ENCODE results near the gene CRYL1. TPM values are rescaled to one million over a fixed set of nuclear protein-coding genes. Genes with fewer than 3 reads are reported as not detected.

CRYL1 gene
- total RNA-seq, 1 experiment from 2014 or later = 6.7 TPM

GRCh38 chr13:20525144-20525600, 485 bp downstream of the CRYL1 start:
- H3K27ac Mint-ChIP-seq (ENCODE audit: unreplicated experiment) = no peak overlapping the region
- ChIA-PET POLR2A (interaction anchor here (0.6 to 0.7 kb wide), 4 partner anchors 10 to 249 kb away, joined by 3 to 6 read pairs (median 4); partner anchors contain the start of gene EEF1AKMT1), CTCF (interaction anchor here (0.6 to 0.7 kb wide), 3 partner anchors 11 to 376 kb away, joined by 3 to 7 read pairs (median 3); no protein-coding TSS in a partner anchor)
- peaks cover 4% of the 10 kb centered on the region for H3K27me3 Mint-ChIP-seq (ENCODE audit: insufficient read depth, unreplicated experiment)
- H3K9me3 Mint-ChIP-seq (ENCODE audit: unreplicated experiment) = no peaks in the 10 kb centered on the region
- TF ChIP-seq CTCF (IDR thresholded peaks at IDR 0.05; ENCODE audit: insufficient read depth in 1 of 2, low read depth in 1 of 2, low read length in 1 of 2, severe bottlenecking in 1 of 2, unreplicated experiment in 1 of 2) = no peak
- Histone ChIP-seq H3K4me1 (no peaks in the 10 kb centered on the region), H3K9me3 (no peaks in the 10 kb centered on the region), H3K27me3 (replicated peaks; ENCODE audit: control insufficient read depth, insufficient read depth, low read length) (no peaks in the 10 kb centered on the region), H3K36me3 (ENCODE audit: control insufficient read depth, insufficient read depth, low read length) (no peaks in the 10 kb centered on the region), H3K4me3 (ENCODE audit: low read depth, low read length) (peak overlapping the region; percentile 95)
- H3K4me1 Mint-ChIP-seq (ENCODE audit: low read depth, unreplicated experiment) = peaks cover 7% of the 10 kb centered on the region
- H3K4me3 Mint-ChIP-seq (ENCODE audit: unreplicated experiment) = peak overlapping the region; percentile 68
- no peaks in the 10 kb centered on the region for H3K36me3 Mint-ChIP-seq (ENCODE audit: insufficient read depth, unreplicated experiment)
- intact Hi-C loops (cut with micrococcal nuclease; ENCODE audit: unreplicated experiment) = no loop called here
- peak in 1 of 2 experiments; percentile 13 for DNase-seq
- BruUV-seq (replicated peaks) = TSS peak; percentile 33

- Histone ChIP-seq H3K4me3 (ENCODE audit: low read depth, low read length) (no peak overlapping the region), H3K36me3 (ENCODE audit: control insufficient read depth, insufficient read depth, low read length) (no peaks in the 10 kb centered on the region), H3K27me3 (replicated peaks; ENCODE audit: control insufficient read depth, insufficient read depth, low read length) (no peaks in the 10 kb centered on the region), H3K4me1 (no peaks in the 10 kb centered on the region), H3K9me3 (no peaks in the 10 kb centered on the region)
- intact Hi-C loops (cut with micrococcal nuclease; ENCODE audit: unreplicated experiment) = no loop called here
- Mint-ChIP-seq H3K27me3 (ENCODE audit: insufficient read depth, unreplicated experiment) (no peaks in the 10 kb centered on the region), H3K9me3 (ENCODE audit: unreplicated experiment) (no peaks in the 10 kb centered on the region), H3K4me1 (ENCODE audit: low read depth, unreplicated experiment) (peaks cover 6% of the 10 kb centered on the region), H3K4me3 (ENCODE audit: unreplicated experiment) (no peak overlapping the region), H3K36me3 (ENCODE audit: insufficient read depth, unreplicated experiment) (no peaks in the 10 kb centered on the region), H3K27ac (ENCODE audit: unreplicated experiment) (no peak overlapping the region)
- ChIA-PET CTCF (no interaction called here), POLR2A (no interaction called here)
- BruUV-seq (replicated peaks) = no TSS peak
- no peak for DNase-seq
- no peak for TF ChIP-seq CTCF (IDR thresholded peaks at IDR 0.05; ENCODE audit: insufficient read depth in 1 of 2, low read depth in 1 of 2, low read length in 1 of 2, severe bottlenecking in 1 of 2, unreplicated experiment in 1 of 2)
Measured at GRCh38 chr13:20521364-20522115, 4.1 kb downstream of the CRYL1 start.

GRCh38 chr13:20519875-20520274, 5.8 kb downstream of the CRYL1 start:
- no peak for DNase-seq
- Mint-ChIP-seq H3K27me3 (ENCODE audit: insufficient read depth, unreplicated experiment) (no peaks in the 10 kb centered on the region), H3K4me1 (ENCODE audit: low read depth, unreplicated experiment) (no peaks in the 10 kb centered on the region), H3K9me3 (ENCODE audit: unreplicated experiment) (no peaks in the 10 kb centered on the region), H3K36me3 (ENCODE audit: insufficient read depth, unreplicated experiment) (no peaks in the 10 kb centered on the region), H3K27ac (ENCODE audit: unreplicated experiment) (no peak overlapping the region), H3K4me3 (ENCODE audit: unreplicated experiment) (no peak overlapping the region)
- H3K36me3 ChIP-seq (ENCODE audit: control insufficient read depth, insufficient read depth, low read length) = no peaks in the 10 kb centered on the region
- TF ChIP-seq CTCF (IDR thresholded peaks at IDR 0.05; ENCODE audit: insufficient read depth in 1 of 2, low read depth in 1 of 2, low read length in 1 of 2, severe bottlenecking in 1 of 2, unreplicated experiment in 1 of 2) = no peak
- no peaks in the 10 kb centered on the region for H3K4me1 ChIP-seq
- H3K4me3 ChIP-seq (ENCODE audit: low read depth, low read length) = no peak overlapping the region
- no TSS peak for BruUV-seq (replicated peaks)
- H3K9me3 ChIP-seq = no peaks in the 10 kb centered on the region
- POLR2A ChIA-PET = no interaction called here
- CTCF ChIA-PET = no interaction called here
- H3K27me3 ChIP-seq (replicated peaks; ENCODE audit: control insufficient read depth, insufficient read depth, low read length) = no peaks in the 10 kb centered on the region
- intact Hi-C loops (cut with micrococcal nuclease; ENCODE audit: unreplicated experiment) = no loop called here

Data from Caco-2 (cell line).